SK-N-SH treated with all-trans-retinoic acid at 6 μM for 48 hours (cell line): ENCODE results near the gene MAPK14.

Source experiments
- ATAC-seq: fragments of 200-7000 bp; cut with Tn5 transposase; 3 replicates; pipeline ENCODE4 v1.9.1; 2020; ENCODE audit warnings: mild to moderate bottlenecking, moderate library complexity
- BACH2 ChIP-seq: fragments of 250-450 bp; sonication (Bioruptor Pico); IDR thresholded peaks from 2 replicates; pipeline ENCODE4 v1.9.0; 2021; ENCODE audit warnings: mild to moderate bottlenecking, borderline replicate concordance
- CREB5 ChIP-seq: fragments of 250-450 bp; sonication (Bioruptor Pico); IDR thresholded peaks from 2 replicates; pipeline ENCODE4 v1.5.1; 2020; ENCODE audit warnings: low read depth, mild to moderate bottlenecking, moderate library complexity
- CSDC2 ChIP-seq: fragments of 250-450 bp; sonication (Bioruptor Pico); IDR thresholded peaks from 2 replicates; pipeline ENCODE4 v1.5.0; 2020; ENCODE audit warnings: mild to moderate bottlenecking, moderate library complexity
- CSRNP3 ChIP-seq: fragments of 250-450 bp; sonication (Bioruptor Pico); IDR thresholded peaks from 2 replicates; pipeline ENCODE4 v1.5.1; 2021; ENCODE audit warnings: mild to moderate bottlenecking, moderate library complexity
- ESRRG ChIP-seq: fragments of 250-450 bp; sonication (Bioruptor Pico); IDR thresholded peaks from 2 replicates; pipeline ENCODE4 v1.6.1; 2021; ENCODE audit warnings: mild to moderate bottlenecking
- GLIS3 ChIP-seq: fragments of 250-450 bp; sonication (Bioruptor Pico); IDR thresholded peaks from 2 replicates; pipeline ENCODE4 v1.5.0; 2020; ENCODE audit warnings: mild to moderate bottlenecking, moderate library complexity
- ISL1 ChIP-seq: fragments of 250-450 bp; sonication (Bioruptor Pico); IDR thresholded peaks from 2 replicates; pipeline ENCODE4 v2.1.2; 2022; ENCODE audit warnings: mild to moderate bottlenecking, moderate library complexity
- OSR1 ChIP-seq: fragments of 250-450 bp; sonication (Bioruptor Pico); IDR thresholded peaks from 2 replicates; pipeline ENCODE4 v1.8.0; 2022; ENCODE audit warnings: moderate library complexity, mild to moderate bottlenecking, inconsistent platforms
- PATZ1 ChIP-seq: fragments of 250-450 bp; sonication (Bioruptor Pico); IDR thresholded peaks from 2 replicates; pipeline ENCODE4 v1.8.0; 2020; ENCODE audit warnings: mild to moderate bottlenecking, moderate library complexity, borderline replicate concordance
- POU6F1 ChIP-seq: fragments of 250-450 bp; sonication (Bioruptor Pico); IDR thresholded peaks from 2 replicates; pipeline ENCODE4 v1.8.0; 2021; ENCODE audit warnings: low read depth, mild to moderate bottlenecking, moderate library complexity, borderline replicate concordance
- PPARA ChIP-seq: fragments of 250-450 bp; sonication (Bioruptor Pico); IDR thresholded peaks from 2 replicates; pipeline ENCODE4 v1.5.0; 2020; ENCODE audit warnings: mild to moderate bottlenecking, borderline replicate concordance
- RARB ChIP-seq: fragments of 250-450 bp; sonication (Bioruptor Pico); IDR thresholded peaks from 2 replicates; pipeline ENCODE4 v1.8.0; 2021; ENCODE audit warnings: mild to moderate bottlenecking, moderate library complexity
- SNAI2 ChIP-seq: fragments of 250-450 bp; sonication (Bioruptor Pico); IDR thresholded peaks from 2 replicates; pipeline ENCODE4 v1.5.0; 2020; ENCODE audit warnings: mild to moderate bottlenecking, moderate library complexity
- TCF4 ChIP-seq: fragments of 250-450 bp; sonication (Bioruptor Pico); IDR thresholded peaks from 2 replicates; pipeline ENCODE4 v1.8.0; 2021; ENCODE audit warnings: mild to moderate bottlenecking, moderate library complexity, borderline replicate concordance
- TSHZ2 ChIP-seq: fragments of 250-450 bp; sonication (Bioruptor Pico); IDR thresholded peaks from 2 replicates; pipeline ENCODE4 v1.5.0; 2020; ENCODE audit warnings: mild to moderate bottlenecking, moderate library complexity
- ZC3H10 ChIP-seq: fragments of 250-450 bp; sonication (Bioruptor Pico); IDR thresholded peaks from 2 replicates; pipeline ENCODE4 v1.5.1; 2021; ENCODE audit warnings: mild to moderate bottlenecking, moderate library complexity
- ZFP3 ChIP-seq: fragments of 250-450 bp; sonication (Bioruptor Pico); IDR thresholded peaks from 2 replicates; pipeline ENCODE4 v1.5.0; 2020; ENCODE audit warnings: mild to moderate bottlenecking, moderate library complexity
- ZFP30 ChIP-seq: fragments of 450-650 bp; formaldehyde crosslinking; IDR thresholded peaks from 2 replicates; pipeline ENCODE4 v1.5.0; 2022; ENCODE audit warnings: mild to moderate bottlenecking, moderate library complexity
- ZNF565 ChIP-seq: fragments of 450-650 bp; formaldehyde crosslinking; conservative IDR thresholded peaks from 2 replicates; pipeline ENCODE4 v1.5.0; 2020; ENCODE audit warnings: low read depth, mild to moderate bottlenecking, moderate library complexity
- ZNF70 ChIP-seq: fragments of 450-650 bp; formaldehyde crosslinking; IDR thresholded peaks from 2 replicates; pipeline ENCODE4 v1.5.0; 2020; ENCODE audit warnings: mild to moderate bottlenecking, moderate library complexity
- ZNF8 ChIP-seq: fragments of 450-650 bp; formaldehyde crosslinking; IDR thresholded peaks from 2 replicates; pipeline ENCODE4 v1.5.0; 2020; ENCODE audit warnings: mild to moderate bottlenecking, moderate library complexity

The MAPK14 gene

GRCh38 chr6:36141091-36141490 lies 113.5 kb downstream of the MAPK14 start (continued):
- TF ChIP-seq POU6F1 (no peak), BACH2 (CRISPR knock-in tag) (no peak), ZNF565 (CRISPR knock-in tag) (no peak), ZNF8 (CRISPR knock-in tag) (no peak)

GRCh38 chr6:36141961-36142360 lies 114.4 kb downstream of the MAPK14 start:
- TF ChIP-seq OSR1 (CRISPR knock-in tag): no peak
- no peak for TF ChIP-seq BACH2 (CRISPR knock-in tag)
- TF ChIP-seq ZNF70 (CRISPR knock-in tag): no peak
- TF ChIP-seq CREB5 (CRISPR knock-in tag): no peak
- no peak for TF ChIP-seq ZFP30 (CRISPR knock-in tag)
- TF ChIP-seq TCF4 (CRISPR knock-in tag): no peak
- TF ChIP-seq ZFP3 (CRISPR knock-in tag): no peak
- TF ChIP-seq ESRRG (CRISPR knock-in tag): no peak
- no peak for TF ChIP-seq PPARA (CRISPR knock-in tag)
- no peak for TF ChIP-seq ISL1 (CRISPR knock-in tag)
- no peak for TF ChIP-seq CSDC2 (CRISPR knock-in tag)
- no peak for ATAC-seq

GRCh38 chr6:36142971-36143838 lies 115.6 kb downstream of the MAPK14 start:
- no peak for ATAC-seq
- no peak for TF ChIP-seq ZC3H10 (CRISPR knock-in tag)
- no peak for TF ChIP-seq PATZ1 (CRISPR knock-in tag)
- TF ChIP-seq OSR1 (CRISPR knock-in tag): no peak
- no peak for TF ChIP-seq RARB
- no peak for TF ChIP-seq SNAI2 (CRISPR knock-in tag)
- TF ChIP-seq POU6F1: no peak
- no peak for TF ChIP-seq ZNF565 (CRISPR knock-in tag)
- no peak for TF ChIP-seq CSDC2 (CRISPR knock-in tag)
- TF ChIP-seq ISL1 (CRISPR knock-in tag): no peak
- no peak for TF ChIP-seq ZNF8 (CRISPR knock-in tag)
- no peak for TF ChIP-seq GLIS3 (CRISPR knock-in tag)
- TF ChIP-seq CREB5 (CRISPR knock-in tag): no peak
- TF ChIP-seq PPARA (CRISPR knock-in tag): no peak
- TF ChIP-seq CSRNP3: no peak
- no peak for TF ChIP-seq TSHZ2 (CRISPR knock-in tag)
- no peak for TF ChIP-seq TCF4 (CRISPR knock-in tag)
- TF ChIP-seq ESRRG (CRISPR knock-in tag): no peak
- no peak for TF ChIP-seq BACH2 (CRISPR knock-in tag)
